GM21737 (cell line): ENCODE results near the gene TMEM225B.
"Not testable (repeated sequence)": the region's sequence is repeated elsewhere in the genome, so short reads cannot be mapped to it uniquely, and the experiment has no call there.

Experiments used
- ATAC-seq: cut with Tn5 transposase; IDR thresholded peaks from one replicate; pipeline ENCODE4 v1.9.1; 2021; ENCODE audit warnings: mild to moderate bottlenecking, moderate library complexity; ENCODE audit not compliant: unreplicated experiment

TMEM225B gene

GRCh38 chr7:99653754-99654153, 55.7 kb downstream of the TMEM225B start:
- ATAC-seq, result no peak

DNA sequence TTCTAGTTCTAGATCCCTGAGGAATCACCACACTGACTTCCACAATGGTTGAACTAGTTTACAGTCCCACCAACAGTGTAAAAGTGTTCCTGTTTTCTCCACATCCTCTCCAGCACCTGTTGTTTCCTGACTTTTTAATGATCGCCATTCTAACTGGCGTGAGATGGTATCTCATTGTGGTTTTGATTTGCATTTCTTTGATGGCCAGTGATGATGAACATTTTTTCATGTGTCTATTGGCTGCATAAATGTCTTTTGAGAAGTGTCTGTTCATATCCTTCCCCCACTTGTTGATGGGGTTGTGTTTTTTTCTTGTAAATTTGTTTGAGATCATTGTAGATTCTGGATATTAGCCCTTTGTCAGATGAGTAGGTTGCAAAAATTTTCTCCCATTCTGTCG, 56.6 kb downstream of the TMEM225B start:
- not testable (repeated sequence) for ATAC-seq

- not testable (repeated sequence) for ATAC-seq
These were observed 59.8 kb downstream of the TMEM225B start for GRCh38 chr7:99657879-99658278.
